GM18861 (cell line): ENCODE data around the gene FECH.

ENCODE experiments used
- ATAC-seq: cut with Tn5 transposase; IDR thresholded peaks from one replicate; pipeline ENCODE4 v1.9.1; 2021; ENCODE audit not compliant: unreplicated experiment

FECH gene

GRCh38 chr18:57581301-57581934 lies 5.1 kb downstream of the FECH start:
- ATAC-seq = peak; percentile 95

- ATAC-seq = no peak
These were observed 6.6 kb downstream of the FECH start for GRCh38 chr18:57579934-57580333.

GRCh38 chr18:57576316-57576715 lies 10.2 kb downstream of the FECH start:
- no peak for ATAC-seq

- ATAC-seq = no peak
These were observed 11.0 kb downstream of the FECH start for GRCh38 chr18:57575542-57575941.

GRCh38 chr18:57574866-57575265 lies 11.6 kb downstream of the FECH start:
- no peak for ATAC-seq

- no peak for ATAC-seq
These were observed 16.3 kb downstream of the FECH start for GRCh38 chr18:57570162-57570561.

- ATAC-seq = no peak
These were observed 17.4 kb downstream of the FECH start for GRCh38 chr18:57569133-57569532.

GRCh38 chr18:57561728-57562423 lies 24.6 kb downstream of the FECH start:
- no peak for ATAC-seq

- no peak for ATAC-seq
These were observed 25.2 kb downstream of the FECH start for GRCh38 chr18:57561261-57561660.

- ATAC-seq = no peak
These were observed 27.2 kb downstream of the FECH start for GRCh38 chr18:57559314-57559713.

- no peak for ATAC-seq
These were observed 31.4 kb downstream of the FECH start for GRCh38 chr18:57555134-57555533.

- ATAC-seq = no peak
These were observed 36.0 kb downstream of the FECH start for GRCh38 chr18:57550510-57550909.

- ATAC-seq = no peak
These were observed 39.2 kb downstream of the FECH start for GRCh38 chr18:57547260-57547659.

GRCh38 chr18:57544936-57545660 lies 41.4 kb downstream of the FECH start:
- ATAC-seq = peak; percentile 57

- ATAC-seq = no peak
These were observed 42.9 kb downstream of the FECH start for GRCh38 chr18:57543560-57543959.

GRCh38 chr18:57542812-57543427 lies 43.6 kb downstream of the FECH start:
- no peak for ATAC-seq

GRCh38 chr18:57542126-57542525 lies 44.4 kb downstream of the FECH start:
- no peak for ATAC-seq

- ATAC-seq = no peak
These were observed 46.8 kb downstream of the FECH start for GRCh38 chr18:57539702-57540101.

- ATAC-seq = no peak
These were observed 47.9 kb downstream of the FECH start for GRCh38 chr18:57538614-57539013.

- ATAC-seq = no peak
These were observed 52.0 kb downstream of the FECH start for GRCh38 chr18:57534511-57534909.

- ATAC-seq = no peak
These were observed 52.5 kb downstream of the FECH start for GRCh38 chr18:57533868-57534510.
